Nephron (organoid): ENCODE data around the gene SORBS1.
A peak's percentile ranks its signal among the peaks of the same experiment; 100 is the strongest.

Experiments
- H3K27ac Mint-ChIP-seq, 3 experiments: 2 replicates each; pipeline ENCODE4 v1.8.0; 2020; ENCODE audit warnings: mixed read lengths in 3 of 3, mild to moderate bottlenecking in 2 of 3, moderate library complexity in 1 of 3
- H3K27me3 Mint-ChIP-seq: 2 replicates; pipeline ENCODE4 v1.8.0; 2021; ENCODE audit warnings: low read depth, mild to moderate bottlenecking, moderate library complexity, mixed read lengths
- H3K36me3 Mint-ChIP-seq: 2 replicates; pipeline ENCODE4 v1.8.0; 2020; ENCODE audit warnings: low read depth, mixed read lengths
- H3K4me1 Mint-ChIP-seq: 2 replicates; pipeline ENCODE4 v1.8.0; 2020; ENCODE audit warnings: mixed read lengths
- H3K4me3 Mint-ChIP-seq, 3 experiments: 2 replicates each; pipeline ENCODE4 v1.8.0; 2020; ENCODE audit warnings: mild to moderate bottlenecking in 3 of 3, mixed read lengths in 3 of 3, moderate library complexity in 2 of 3
- H3K9me3 Mint-ChIP-seq: 2 replicates; pipeline ENCODE4 v1.8.0; 2020; ENCODE audit warnings: mixed read lengths
- TF ChIP-seq, protein P1 (sequence below), 3 experiments: fragments of 200-600 bp; sonication (generic); IDR thresholded peaks; one replicate each; pipeline ENCODE4 v1.5.0; 2021; ENCODE audit warnings: antibody characterized with exemption in 3 of 3; ENCODE audit not compliant: unreplicated experiment in 3 of 3

SORBS1 gene

DNA sequence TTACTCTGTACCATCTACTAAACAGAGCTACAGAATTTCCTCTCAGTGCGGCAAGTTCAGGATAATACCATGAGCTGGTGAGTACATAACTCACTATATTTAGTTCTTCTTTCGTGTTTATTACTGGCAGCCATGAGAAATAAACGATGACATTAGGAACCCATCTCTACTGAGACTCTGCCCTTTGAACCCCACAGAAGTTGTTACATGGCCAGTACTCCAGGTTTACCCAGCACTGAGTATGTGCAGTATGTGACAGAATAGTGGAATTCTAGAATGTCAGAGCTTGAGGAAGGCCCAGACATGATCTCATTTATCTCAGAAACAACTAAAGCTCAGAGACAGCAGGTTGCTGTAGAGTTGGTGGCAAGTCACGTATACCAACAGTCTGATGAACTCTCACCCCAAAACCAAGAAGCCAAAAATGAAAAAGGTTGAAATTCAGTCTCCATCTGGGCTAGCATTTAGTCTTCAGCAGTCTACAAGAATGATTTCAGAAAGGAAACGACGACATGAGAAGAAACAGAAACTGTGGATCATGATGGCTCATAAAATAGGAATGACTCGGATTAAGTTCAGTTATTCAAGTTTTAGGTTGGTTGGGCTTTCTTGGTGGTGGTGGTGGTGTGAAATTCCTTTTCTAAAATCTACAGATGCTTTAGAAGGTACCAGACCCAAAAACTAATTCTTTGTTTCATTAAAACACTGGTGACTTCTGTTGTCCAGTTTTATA, 78.5 kb downstream of the SORBS1 start:
- Mint-ChIP-seq H3K36me3 (peaks cover 3% of the 10 kb centered on the region), H3K4me3 (no peak overlapping the region), H3K27me3 (no peaks in the 10 kb centered on the region), H3K4me1 (peaks cover 43% of the 10 kb centered on the region), H3K27ac (no peak overlapping the region), H3K9me3 (no peaks in the 10 kb centered on the region)
- TF ChIP-seq, protein P1, sequence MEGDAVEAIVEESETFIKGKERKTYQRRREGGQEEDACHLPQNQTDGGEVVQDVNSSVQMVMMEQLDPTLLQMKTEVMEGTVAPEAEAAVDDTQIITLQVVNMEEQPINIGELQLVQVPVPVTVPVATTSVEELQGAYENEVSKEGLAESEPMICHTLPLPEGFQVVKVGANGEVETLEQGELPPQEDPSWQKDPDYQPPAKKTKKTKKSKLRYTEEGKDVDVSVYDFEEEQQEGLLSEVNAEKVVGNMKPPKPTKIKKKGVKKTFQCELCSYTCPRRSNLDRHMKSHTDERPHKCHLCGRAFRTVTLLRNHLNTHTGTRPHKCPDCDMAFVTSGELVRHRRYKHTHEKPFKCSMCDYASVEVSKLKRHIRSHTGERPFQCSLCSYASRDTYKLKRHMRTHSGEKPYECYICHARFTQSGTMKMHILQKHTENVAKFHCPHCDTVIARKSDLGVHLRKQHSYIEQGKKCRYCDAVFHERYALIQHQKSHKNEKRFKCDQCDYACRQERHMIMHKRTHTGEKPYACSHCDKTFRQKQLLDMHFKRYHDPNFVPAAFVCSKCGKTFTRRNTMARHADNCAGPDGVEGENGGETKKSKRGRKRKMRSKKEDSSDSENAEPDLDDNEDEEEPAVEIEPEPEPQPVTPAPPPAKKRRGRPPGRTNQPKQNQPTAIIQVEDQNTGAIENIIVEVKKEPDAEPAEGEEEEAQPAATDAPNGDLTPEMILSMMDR (IDR thresholded peaks at IDR 0.05; ENCODE audit: unreplicated experiment in 3 of 3): no peak

DNA sequence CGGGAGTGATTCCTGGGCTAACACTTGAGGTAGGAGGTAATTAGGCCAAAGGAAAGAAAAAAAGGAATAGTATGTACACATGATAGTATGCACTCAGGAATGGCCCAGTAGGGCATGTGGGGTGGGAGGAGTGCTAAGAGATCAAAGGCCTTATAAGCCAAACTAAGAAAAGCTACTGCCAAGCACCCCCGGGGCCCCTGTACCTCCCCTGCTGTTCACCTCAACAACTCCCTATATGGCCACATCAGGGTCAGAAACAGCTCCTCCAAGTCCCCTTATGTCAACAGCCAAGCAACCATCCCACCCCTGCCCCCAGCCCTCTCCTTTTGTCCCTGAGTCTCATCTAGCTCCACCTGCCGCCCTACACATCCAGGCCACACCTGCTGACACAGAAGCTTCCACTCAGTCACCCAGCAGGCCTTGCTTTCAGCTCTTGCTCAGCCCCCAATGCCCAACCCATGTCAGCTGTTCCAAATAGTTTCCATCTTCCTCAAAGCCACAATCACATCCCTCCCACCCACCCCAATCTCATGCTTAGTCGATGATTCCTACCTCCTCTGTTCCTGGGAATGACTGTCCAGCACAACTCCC, 80.2 kb downstream of the SORBS1 start:
- TF ChIP-seq, protein P1 (IDR thresholded peaks at IDR 0.05; ENCODE audit: unreplicated experiment in 3 of 3): no peak
- H3K36me3 Mint-ChIP-seq: no peaks in the 10 kb centered on the region
- peaks cover 56% of the 10 kb centered on the region for H3K4me1 Mint-ChIP-seq
- no peak overlapping the region for H3K4me3 Mint-ChIP-seq
- H3K9me3 Mint-ChIP-seq: no peaks in the 10 kb centered on the region
- peak overlapping the region; percentile 1 to 19 (median 7) for H3K27ac Mint-ChIP-seq
- H3K27me3 Mint-ChIP-seq: no peaks in the 10 kb centered on the region

DNA sequence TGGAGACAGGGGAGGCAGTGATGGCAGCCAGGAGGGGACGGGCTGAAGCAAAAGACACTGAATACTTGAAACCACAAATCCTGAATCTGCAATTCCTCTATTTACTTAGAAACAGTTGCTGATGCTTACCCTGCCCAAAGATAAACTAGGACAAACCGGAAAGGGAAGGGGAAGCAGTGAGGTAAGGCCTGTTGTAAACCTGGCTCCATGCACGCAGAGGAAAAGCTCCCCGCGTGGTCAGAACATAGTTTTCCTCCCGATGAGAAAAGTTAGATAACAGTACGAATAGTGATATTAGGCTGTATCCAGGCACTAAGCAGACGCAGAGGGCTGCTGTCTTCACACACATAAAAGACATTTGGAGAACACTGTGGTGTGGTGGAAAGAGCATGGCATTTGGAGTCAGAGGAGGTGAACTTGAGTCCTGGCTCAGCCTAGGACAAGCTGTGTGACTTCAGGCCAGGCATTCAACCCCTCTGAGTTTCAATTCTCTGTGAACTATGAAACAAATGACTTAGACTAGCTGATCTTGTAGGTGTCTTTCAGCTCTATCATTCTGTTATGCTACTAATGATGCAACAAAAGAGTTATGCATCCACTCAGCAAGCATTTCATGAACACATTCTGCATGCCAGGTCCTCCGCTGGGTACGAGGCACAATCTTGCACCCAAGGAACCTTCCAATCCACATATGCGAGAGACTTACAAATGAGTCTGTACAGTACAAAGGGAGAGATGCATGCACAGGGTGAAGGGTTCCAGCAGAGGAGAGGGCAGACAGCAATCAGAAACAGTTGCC, 80.9 kb downstream of the SORBS1 start:
- H3K4me1 Mint-ChIP-seq: peaks cover 57% of the 10 kb centered on the region
- no peaks in the 10 kb centered on the region for H3K27me3 Mint-ChIP-seq
- TF ChIP-seq, protein P1 (IDR thresholded peaks at IDR 0.05; ENCODE audit: unreplicated experiment in 3 of 3): no peak
- peak overlapping the region in 2 of 3 experiments; percentile 15 to 20 for H3K27ac Mint-ChIP-seq
- H3K9me3 Mint-ChIP-seq: no peaks in the 10 kb centered on the region
- H3K36me3 Mint-ChIP-seq: no peaks in the 10 kb centered on the region
- no peak overlapping the region for H3K4me3 Mint-ChIP-seq

GRCh38 chr10:95478935-95479334, 82.2 kb downstream of the SORBS1 start:
- no peak overlapping the region for H3K4me3 Mint-ChIP-seq
- H3K9me3 Mint-ChIP-seq: no peaks in the 10 kb centered on the region
- no peaks in the 10 kb centered on the region for H3K27me3 Mint-ChIP-seq
- H3K36me3 Mint-ChIP-seq: no peaks in the 10 kb centered on the region
- H3K4me1 Mint-ChIP-seq: peaks cover 71% of the 10 kb centered on the region
- H3K27ac Mint-ChIP-seq: no peak overlapping the region
- TF ChIP-seq, protein P1 (IDR thresholded peaks at IDR 0.05; ENCODE audit: unreplicated experiment in 3 of 3): no peak

DNA sequence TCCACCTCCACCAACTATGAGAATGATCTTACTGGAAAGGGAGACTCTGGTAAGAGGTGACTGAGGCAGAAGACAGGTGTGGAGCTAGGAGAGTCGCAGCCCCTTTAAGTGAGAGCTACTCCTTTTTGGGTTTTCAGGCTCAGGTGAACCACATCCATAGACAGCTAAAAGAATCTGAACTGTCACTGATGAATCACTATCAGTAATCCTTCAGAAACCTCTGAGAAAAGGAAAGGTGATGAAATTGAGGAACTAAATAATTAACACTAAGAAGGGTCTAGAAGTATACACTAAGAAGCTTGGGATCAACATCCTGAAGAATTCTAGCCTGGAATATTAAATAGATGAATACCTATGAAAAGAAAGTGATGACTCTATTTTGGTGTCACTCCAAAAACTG, 83.0 kb downstream of the SORBS1 start:
- peaks cover 73% of the 10 kb centered on the region for H3K4me1 Mint-ChIP-seq
- H3K4me3 Mint-ChIP-seq: no peak overlapping the region
- TF ChIP-seq, protein P1 (IDR thresholded peaks at IDR 0.05; ENCODE audit: unreplicated experiment in 3 of 3): no peak
- H3K27me3 Mint-ChIP-seq: no peaks in the 10 kb centered on the region
- H3K9me3 Mint-ChIP-seq: no peaks in the 10 kb centered on the region
- no peaks in the 10 kb centered on the region for H3K36me3 Mint-ChIP-seq
- H3K27ac Mint-ChIP-seq: peak overlapping the region in 2 of 3 experiments; percentile 13 to 41
